A549 (cell line): Measurements from ENCODE around the gene CANT1.

Source experiments
- CEBPB ChIP-seq, 2 experiments: fragments of >200 bp in 1 of 2; sonication (Bioruptor Twin) in 1 of 2; formaldehyde crosslinking in 1 of 2; IDR thresholded peaks; 2 replicates each; pipeline ENCODE4 v1.6.1; 2012 to 2016
- CTCF ChIP-seq: fragments of >200 bp; sonication (Bioruptor Twin); formaldehyde crosslinking; IDR thresholded peaks from 3 replicates; pipeline ENCODE4 v1.5.1; 2016
- EHMT2 ChIP-seq: fragments of 200-600 bp; sonication (generic); IDR thresholded peaks from 2 replicates; pipeline ENCODE4 v1.6.1; 2016; ENCODE audit warnings: antibody characterized with exemption, low read depth, mild to moderate bottlenecking, moderate library complexity
- EP300 ChIP-seq, 2 experiments: fragments of >200 bp; sonication (Bioruptor Twin); formaldehyde crosslinking; IDR thresholded peaks; 2 replicates in 1 of 2; 3 replicates in 1 of 2; pipeline ENCODE4 v1.6.1; 2016 to 2017
- KDM1A ChIP-seq: fragments of 200-600 bp; sonication (generic); IDR thresholded peaks from 2 replicates; pipeline ENCODE4 v1.6.1; 2016; ENCODE audit warnings: low read depth, mild to moderate bottlenecking
- POLR2A ChIP-seq: IDR thresholded peaks from 2 replicates; pipeline ENCODE4 v1.6.1; 2012; ENCODE audit warnings: mild to moderate bottlenecking, low read length
- REST ChIP-seq: fragments of 200-600 bp; sonication (generic); IDR thresholded peaks from 2 replicates; pipeline ENCODE4 v1.6.1; 2016; ENCODE audit warnings: antibody characterized with exemption, mild to moderate bottlenecking, moderate library complexity
- RFX5 ChIP-seq: fragments of 450-650 bp; IDR thresholded peaks from 2 replicates; pipeline ENCODE4 v1.7.1; 2014; ENCODE audit warnings: antibody characterized with exemption, mild to moderate bottlenecking, moderate library complexity
- RNF2 ChIP-seq: fragments of 200-600 bp; sonication (generic); IDR thresholded peaks from 2 replicates; pipeline ENCODE4 v1.6.1; 2016; ENCODE audit warnings: low read depth, mild to moderate bottlenecking, antibody characterized with exemption, moderate library complexity, borderline replicate concordance
- TP53 ChIP-seq: fragments of 250-450 bp; sonication (Bioruptor Pico); IDR thresholded peaks from 2 replicates; pipeline ENCODE4 v1.5.0; 2021; ENCODE audit warnings: mild to moderate bottlenecking, moderate library complexity
- ZSCAN20 ChIP-seq: fragments of 250-450 bp; sonication (Bioruptor Pico); IDR thresholded peaks from 2 replicates; pipeline ENCODE4 v1.8.0; 2022; ENCODE audit warnings: mild to moderate bottlenecking, moderate library complexity

- no peak for TF ChIP-seq KDM1A
- no peak for TF ChIP-seq POLR2A
- TF ChIP-seq REST: no peak
- no peak for TF ChIP-seq CTCF
- no peak for TF ChIP-seq EP300 (IDR thresholded peaks at IDR 0.05)
- no peak for TF ChIP-seq RNF2
- TF ChIP-seq TP53: no peak
- TF ChIP-seq ZSCAN20: no peak
- no peak for TF ChIP-seq CEBPB (IDR thresholded peaks at IDR 0.05)
- TF ChIP-seq EHMT2: no peak
- no peak for TF ChIP-seq RFX5
Observed at GRCh38 chr17:79011451-79012147, 2.0 kb upstream of the CANT1 start.
